ENCODE data around the gene MAGEA8.

GRCh38 chrX:149871940-149872339 is 9.0 kb upstream of the MAGEA8 start:
- TF ChIP-seq CTCF (conservative IDR thresholded peaks at IDR 0.05; ENCODE audit: low read length) (peak; percentile 68), EZH2phosphoT487 (IDR thresholded peaks at IDR 0.05; ENCODE audit: borderline replicate concordance) (no peak)
